HAP-1 (cell line): ENCODE measurements around the gene FBXL16.
A peak's percentile ranks its signal among the peaks of the same experiment; 100 is the strongest.

Experiments used
- DNase-seq, 2 experiments: peaks; one replicate each; pipeline ENCODE4 v3.0.0-alpha.2; 2016 to 2020; ENCODE audit warnings: low spot score in 2 of 2
- H3K27me3 ChIP-seq: fragments of 250-450 bp; sonication (Bioruptor Pico); 2 replicates; pipeline ENCODE4 v1.5.1; 2020; ENCODE audit warnings: low read depth, mild to moderate bottlenecking, moderate library complexity
- H3K36me3 ChIP-seq: fragments of 250-450 bp; sonication (Bioruptor Pico); replicated peaks from 2 replicates; pipeline ENCODE4 v1.5.1; 2020; ENCODE audit warnings: mild to moderate bottlenecking
- H3K4me1 ChIP-seq: fragments of 250-450 bp; sonication (Bioruptor Pico); 2 replicates; pipeline ENCODE4 v1.5.1; 2020; ENCODE audit warnings: mild to moderate bottlenecking
- H3K4me3 ChIP-seq: fragments of 250-450 bp; sonication (Bioruptor Pico); 2 replicates; pipeline ENCODE4 v1.5.1; 2020; ENCODE audit warnings: mild to moderate bottlenecking, moderate library complexity
- H3K9me3 ChIP-seq: fragments of 250-450 bp; sonication (Bioruptor Pico); 2 replicates; pipeline ENCODE4 v1.5.1; 2020; ENCODE audit warnings: mild to moderate bottlenecking, moderate library complexity
- in situ Hi-C: fragments of 300-500 bp; cut with MboI; formaldehyde crosslinking; loops from 3 replicates; pipeline ENCODE4 v1.14.3; 2020; ENCODE audit warnings: low sequenced_read_pairs, inconsistent platforms, mixed read lengths

The FBXL16 gene

DNA sequence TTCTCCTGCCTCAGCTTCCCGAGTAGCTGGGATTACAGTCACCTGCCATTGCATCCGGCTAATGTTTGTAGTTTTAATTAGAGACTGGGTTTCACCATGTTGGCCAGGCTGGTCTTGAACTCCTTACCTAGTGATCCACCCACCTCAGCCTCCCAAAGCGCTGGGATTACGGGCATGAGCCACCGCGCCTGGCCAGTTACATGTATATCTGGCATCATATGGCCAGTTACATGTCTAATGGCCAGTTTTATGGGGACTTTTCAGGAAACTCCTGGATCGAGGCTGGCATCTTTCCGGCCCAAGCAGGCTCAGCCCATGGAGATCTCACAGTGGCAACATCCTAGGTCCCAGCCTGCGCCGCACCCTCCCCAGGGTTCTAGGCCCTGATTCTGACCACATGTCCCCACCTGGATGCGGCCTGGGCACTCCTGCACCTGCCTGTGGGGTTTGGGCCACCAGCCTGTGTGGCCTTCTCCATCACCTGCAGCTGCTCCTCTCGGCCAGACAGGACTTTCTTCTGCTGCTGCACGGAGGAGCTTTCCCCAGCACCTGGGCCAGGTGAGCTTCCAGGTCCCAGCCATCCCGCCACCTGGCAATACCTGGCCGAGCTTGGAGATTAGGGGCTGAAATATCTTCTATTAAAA is 36.5 kb upstream of the FBXL16 start:
- no peaks in the 10 kb centered on the region for H3K27me3 ChIP-seq
- in situ Hi-C loops = no loop called here

DNA sequence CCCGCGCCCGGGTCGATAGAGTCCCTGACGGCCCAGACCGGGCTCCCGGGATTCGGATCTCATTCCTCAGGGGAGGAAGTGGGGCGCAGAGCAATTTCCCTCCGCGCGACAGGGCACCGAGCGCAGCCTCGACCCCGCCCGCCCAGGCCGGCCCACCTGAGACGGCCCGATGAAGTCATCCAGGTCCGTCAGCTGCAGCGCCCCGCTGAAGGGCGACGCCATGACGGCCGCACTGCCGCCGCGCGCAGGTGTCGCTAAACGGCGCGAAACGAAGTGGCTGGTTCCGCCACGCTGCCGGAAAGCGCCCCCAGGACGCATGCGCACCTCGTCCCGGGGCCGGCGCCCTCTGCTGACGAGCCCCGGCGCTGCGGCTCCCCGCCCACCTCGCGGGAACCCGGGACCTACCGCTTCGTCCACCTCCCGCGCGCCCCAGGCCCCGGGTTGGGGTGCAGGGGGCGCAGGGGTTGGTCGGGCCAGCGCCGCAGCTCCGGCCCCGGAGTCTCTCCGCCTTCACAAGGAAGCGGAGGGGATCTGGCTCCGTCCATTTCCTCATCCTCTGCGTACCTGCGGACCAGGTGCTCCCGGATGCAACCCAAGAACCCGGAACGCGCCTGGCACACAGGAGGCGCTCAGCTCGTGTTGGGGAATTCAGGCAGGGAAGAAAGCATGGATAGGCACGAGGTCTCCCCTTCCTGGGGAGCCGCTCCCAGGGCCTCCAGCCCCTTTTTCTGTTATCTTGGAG is 35.3 kb upstream of the FBXL16 start, which contains the start of gene CIAO3:
CIAO3 (minus strand) TSS at position 234 of the 742 bp plus-strand sequence; CDS start at position 222, 12 bp downstream.
- Histone ChIP-seq H3K4me3 (peak within 1 kb of the TSS; percentile 98), H3K36me3 (peaks cover 22% of the 10 kb centered on the region), H3K4me1 (peaks cover 6% of the 10 kb centered on the region), H3K9me3 (no peaks in the 10 kb centered on the region), H3K27me3 (no peaks in the 10 kb centered on the region)
- in situ Hi-C loops = no loop called here
- DNase-seq = peak; percentile 72 to 92

More for the DNA sequence above, 36.5 kb upstream of the FBXL16 start:
- Histone ChIP-seq H3K9me3 (no peaks in the 10 kb centered on the region), H3K36me3 (peaks cover 10% of the 10 kb centered on the region), H3K4me1 (peaks cover 6% of the 10 kb centered on the region), H3K4me3 (no peak overlapping the region)
- no peak for DNase-seq

DNA sequence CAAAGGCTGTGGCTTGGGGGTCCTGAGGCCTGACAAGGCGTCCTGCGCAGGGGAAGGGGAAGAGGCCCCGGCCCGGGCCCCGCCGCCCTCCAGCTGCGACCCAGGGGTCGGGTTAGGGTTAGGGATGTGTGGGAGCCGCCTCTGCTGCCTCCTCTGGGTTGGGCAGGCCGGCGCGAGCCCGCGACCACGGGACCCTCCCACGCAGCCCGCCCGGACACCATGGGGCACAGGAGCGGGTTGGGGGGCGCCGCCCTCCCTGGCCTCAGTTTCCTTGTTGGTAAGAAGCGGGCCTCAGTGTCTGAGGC is 34.8 kb upstream of the FBXL16 start:
- Histone ChIP-seq H3K4me1 (peaks cover 6% of the 10 kb centered on the region), H3K36me3 (peaks cover 27% of the 10 kb centered on the region), H3K27me3 (no peaks in the 10 kb centered on the region), H3K9me3 (no peaks in the 10 kb centered on the region), H3K4me3 (peak overlapping the region; percentile 98)
- in situ Hi-C loops = no loop called here
- no peak for DNase-seq

GRCh38 chr16:739560-740458 is 34.2 kb upstream of the FBXL16 start:
- Histone ChIP-seq H3K4me3 (peak overlapping the region; percentile 98), H3K36me3 (peaks cover 32% of the 10 kb centered on the region), H3K27me3 (no peaks in the 10 kb centered on the region), H3K4me1 (peaks cover 6% of the 10 kb centered on the region), H3K9me3 (no peaks in the 10 kb centered on the region)
- in situ Hi-C loops = no loop called here
- DNase-seq = no peak

DNA sequence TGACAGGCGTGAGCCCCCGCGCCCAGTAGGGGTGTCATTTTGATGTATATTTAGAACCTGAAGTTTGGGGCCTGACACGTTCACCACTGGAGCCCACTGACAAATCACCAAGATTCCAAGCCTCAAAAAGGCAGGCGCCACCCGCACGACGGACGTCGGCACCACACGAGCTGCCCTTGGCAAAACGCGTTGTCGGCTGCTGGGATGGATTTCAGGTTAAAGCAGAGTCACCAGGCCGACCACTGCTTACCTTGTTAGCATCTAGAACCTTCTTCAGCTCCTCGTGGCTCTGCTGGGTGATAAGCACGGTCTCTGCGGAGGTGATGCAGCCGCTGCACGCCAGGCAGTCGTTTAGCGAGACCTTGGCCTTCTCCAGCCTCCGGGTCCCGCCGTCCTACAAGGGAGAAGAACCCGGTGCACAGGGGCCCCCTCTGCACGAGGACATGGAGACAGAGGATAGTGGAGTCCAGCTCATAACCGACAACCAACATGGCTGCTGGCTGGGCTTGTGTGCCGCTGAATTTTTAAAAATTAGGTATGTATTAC is 31.4 kb upstream of the FBXL16 start:
- peaks cover 6% of the 10 kb centered on the region for H3K4me1 ChIP-seq
- in situ Hi-C loops = no loop called here
- DNase-seq = no peak
- H3K36me3 ChIP-seq = peaks cover 54% of the 10 kb centered on the region
- no peaks in the 10 kb centered on the region for H3K9me3 ChIP-seq
- H3K27me3 ChIP-seq = no peaks in the 10 kb centered on the region
- H3K4me3 ChIP-seq = no peak overlapping the region

GRCh38 chr16:735982-736453 is 30.4 kb upstream of the FBXL16 start:
- Histone ChIP-seq H3K27me3 (no peaks in the 10 kb centered on the region), H3K4me1 (peaks cover 3% of the 10 kb centered on the region; the same call in 1 of the 2 replicates), H3K4me3 (no peak overlapping the region), H3K36me3 (peaks cover 62% of the 10 kb centered on the region), H3K9me3 (no peaks in the 10 kb centered on the region)
- no peak for DNase-seq
- in situ Hi-C loops = no loop called here

GRCh38 chr16:734981-735881 is 29.6 kb upstream of the FBXL16 start:
- DNase-seq = no peak
- Histone ChIP-seq H3K4me3 (no peak overlapping the region), H3K9me3 (no peaks in the 10 kb centered on the region), H3K36me3 (peaks cover 65% of the 10 kb centered on the region), H3K4me1 (peaks cover 3% of the 10 kb centered on the region; the same call in 1 of the 2 replicates), H3K27me3 (no peaks in the 10 kb centered on the region)
- in situ Hi-C loops = loop anchor here (5.0 kb wide), 1 partner anchor 52 kb away; the partner anchor contains the start of genes CHTF18 and RPUSD1

- no peaks in the 10 kb centered on the region for H3K4me1 ChIP-seq
- in situ Hi-C loops = loop anchor here (5.0 kb wide), 1 partner anchor 53 kb away; the partner anchor contains the start of genes CHTF18 and RPUSD1
- H3K4me3 ChIP-seq = no peak overlapping the region
- DNase-seq = no peak
- no peaks in the 10 kb centered on the region for H3K9me3 ChIP-seq
- H3K27me3 ChIP-seq = no peaks in the 10 kb centered on the region
- peaks cover 74% of the 10 kb centered on the region for H3K36me3 ChIP-seq
These were observed 28.8 kb upstream of the FBXL16 start for GRCh38 chr16:734208-734980.

DNA sequence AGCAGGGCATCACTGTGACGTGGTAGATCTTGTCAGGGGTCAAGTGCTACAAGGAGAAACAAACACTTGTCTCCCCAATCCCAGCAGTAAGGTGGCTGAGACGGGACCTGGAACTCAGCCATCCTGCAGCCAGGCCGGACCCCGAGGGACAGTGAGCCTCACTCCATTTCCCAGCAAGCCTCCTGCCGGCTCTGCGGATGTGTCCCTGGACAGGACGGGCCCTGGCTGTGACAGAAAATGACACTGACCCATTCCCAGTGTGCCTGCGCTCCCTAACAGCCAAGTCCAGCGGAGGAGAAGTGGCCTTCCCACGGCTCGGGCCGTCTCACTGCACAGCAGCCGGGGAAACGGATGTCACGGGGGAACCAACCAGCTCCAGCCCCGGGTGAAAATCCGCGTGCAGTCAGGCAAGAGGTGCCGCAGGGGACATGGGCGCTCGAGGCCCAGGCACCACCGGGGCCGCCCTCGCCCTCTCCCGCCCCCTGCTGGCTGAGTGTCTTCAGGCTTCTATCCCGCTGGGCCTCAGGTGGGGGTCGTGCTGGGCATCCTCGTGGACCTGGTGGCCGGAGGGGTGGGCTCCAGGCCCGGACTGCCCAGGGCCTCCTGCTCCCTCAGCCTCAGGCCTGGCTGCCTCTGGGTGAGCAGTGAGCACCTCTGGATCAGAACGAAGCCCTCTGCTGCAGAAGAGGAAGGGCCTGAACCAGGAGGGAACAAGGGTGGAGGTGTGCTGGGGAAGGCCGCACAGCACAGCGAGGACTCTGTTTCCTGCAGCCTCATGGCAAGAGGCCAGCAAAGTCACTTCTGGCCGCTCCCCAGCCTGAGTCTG is 28.0 kb upstream of the FBXL16 start:
- H3K36me3 ChIP-seq = peaks cover 77% of the 10 kb centered on the region

GRCh38 chr16:732936-733335 is 27.3 kb upstream of the FBXL16 start:
- in situ Hi-C loops = loop anchor here (5.0 kb wide), 1 partner anchor 54 kb away; the partner anchor contains the start of genes CHTF18 and RPUSD1
- no peak for DNase-seq
- H3K27me3 ChIP-seq = no peaks in the 10 kb centered on the region
- H3K36me3 ChIP-seq = peaks cover 75% of the 10 kb centered on the region
- no peaks in the 10 kb centered on the region for H3K9me3 ChIP-seq
- peaks cover 5% of the 10 kb centered on the region for H3K4me1 ChIP-seq
- H3K4me3 ChIP-seq = no peak overlapping the region

More for the DNA sequence above, 28.0 kb upstream of the FBXL16 start:
- DNase-seq = peak in 1 of 2 experiments; percentile 78
- Histone ChIP-seq H3K9me3 (no peaks in the 10 kb centered on the region), H3K27me3 (no peaks in the 10 kb centered on the region), H3K4me3 (no peak overlapping the region), H3K4me1 (peaks cover 5% of the 10 kb centered on the region)
- in situ Hi-C loops = loop anchor here (5.0 kb wide), 1 partner anchor 54 kb away; the partner anchor contains the start of genes CHTF18 and RPUSD1

DNA sequence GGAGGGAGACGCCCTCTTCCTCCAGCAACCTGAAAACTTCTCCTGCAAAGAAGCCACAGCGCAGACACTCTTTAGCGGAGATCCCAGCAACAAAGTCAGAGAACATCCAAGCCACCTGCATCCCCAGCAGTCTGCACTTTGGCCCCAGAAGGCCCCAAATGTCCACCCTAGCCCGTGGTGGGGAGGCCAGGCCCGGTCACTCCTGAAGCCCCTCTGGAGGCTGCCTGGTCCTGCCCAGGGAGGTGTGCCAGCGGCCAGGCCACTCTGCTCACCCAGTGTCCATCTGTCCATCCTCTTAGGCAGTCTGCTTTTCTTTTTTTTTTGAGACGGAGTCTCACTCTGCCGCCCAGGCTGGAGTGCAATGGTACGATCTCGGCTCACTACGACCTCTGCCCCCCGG is 26.7 kb upstream of the FBXL16 start:
- no peak for DNase-seq
- in situ Hi-C loops = loop anchor here (5.0 kb wide), 1 partner anchor 55 kb away; the partner anchor contains the start of genes CHTF18 and RPUSD1
- peaks cover 5% of the 10 kb centered on the region for H3K4me1 ChIP-seq

More for the DNA sequence above, 26.7 kb upstream of the FBXL16 start:
- Histone ChIP-seq H3K27me3 (no peaks in the 10 kb centered on the region), H3K4me3 (no peak overlapping the region), H3K9me3 (no peaks in the 10 kb centered on the region), H3K36me3 (peaks cover 72% of the 10 kb centered on the region)
